SH-SY5Y (cell line): Measurements from ENCODE around the gene LMCD1.

Experiments
- GATA2 ChIP-seq: IDR thresholded peaks from 2 replicates; pipeline ENCODE4 v1.6.1; 2011; ENCODE audit warnings: mild to moderate bottlenecking, low read depth, low read length
- GATA3 ChIP-seq: IDR thresholded peaks from 2 replicates; pipeline ENCODE4 v1.6.1; 2011; ENCODE audit warnings: low read depth, mild to moderate bottlenecking, low read length, moderate library complexity

DNA sequence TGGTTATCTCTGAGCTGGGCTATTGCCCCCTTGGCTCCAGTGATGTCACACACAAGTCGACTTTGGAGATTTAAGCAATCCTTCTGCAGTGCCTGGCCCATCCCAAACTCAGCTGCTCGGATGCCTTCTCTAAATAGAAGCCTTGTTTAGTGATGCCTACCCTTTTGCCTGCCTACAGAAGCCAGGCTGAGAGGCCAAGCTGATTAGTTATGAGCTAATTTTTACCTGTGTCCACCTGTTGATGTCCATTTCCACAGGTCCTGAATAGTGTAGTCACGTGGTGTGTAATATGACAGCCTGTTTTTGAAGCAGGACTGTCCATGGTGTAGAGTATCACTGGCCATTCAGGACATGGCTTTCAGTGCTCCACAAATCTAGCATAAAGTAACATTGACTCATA is 97.5 kb downstream of the LMCD1 start:
- no peak for TF ChIP-seq GATA2
- TF ChIP-seq GATA3 = no peak
